IPS DF 6.9 (cell line): ENCODE results near the gene NMRAL1.

Source experiments
- DNase-seq: peaks from one replicate; pipeline ENCODE4 v3.0.0-alpha.2; 2013; ENCODE audit warnings: low read depth, low spot score
- H3K27ac ChIP-seq: one replicate; pipeline ENCODE4 v1.5.1; 2013; ENCODE audit warnings: low read length, control low read depth
- H3K27me3 ChIP-seq: 2 replicates; pipeline ENCODE4 v1.6.1; 2013; ENCODE audit warnings: mild to moderate bottlenecking, low read length; ENCODE audit not compliant: control insufficient read depth, insufficient read depth
- H3K36me3 ChIP-seq: 2 replicates; pipeline ENCODE4 v1.6.1; 2013; ENCODE audit warnings: low read length; ENCODE audit not compliant: control insufficient read depth, insufficient read depth
- H3K4me1 ChIP-seq: 2 replicates; pipeline ENCODE4 v1.6.1; 2013; ENCODE audit warnings: low read length; ENCODE audit not compliant: control insufficient read depth, insufficient read depth
- H3K4me3 ChIP-seq: 2 replicates; pipeline ENCODE4 v1.5.1; 2013; ENCODE audit warnings: mild to moderate bottlenecking, low read length
- H3K9me3 ChIP-seq: 2 replicates; pipeline ENCODE4 v1.6.1; 2013; ENCODE audit warnings: low read length, inconsistent platforms; ENCODE audit not compliant: control insufficient read depth, insufficient read depth
- WGBS: extraction: QIAGEN DNeasy Blood & Tissue Kit; methylation state at CpG from one replicate; pipeline ENCODE4 v1.1.7; 2013; ENCODE audit warnings: mixed read lengths, missing lambda C conversion rate; ENCODE audit not compliant: insufficient read length, insufficient coverage; 5-methylcytosine and 5-hydroxymethylcytosine counted together

NMRAL1 gene

DNA sequence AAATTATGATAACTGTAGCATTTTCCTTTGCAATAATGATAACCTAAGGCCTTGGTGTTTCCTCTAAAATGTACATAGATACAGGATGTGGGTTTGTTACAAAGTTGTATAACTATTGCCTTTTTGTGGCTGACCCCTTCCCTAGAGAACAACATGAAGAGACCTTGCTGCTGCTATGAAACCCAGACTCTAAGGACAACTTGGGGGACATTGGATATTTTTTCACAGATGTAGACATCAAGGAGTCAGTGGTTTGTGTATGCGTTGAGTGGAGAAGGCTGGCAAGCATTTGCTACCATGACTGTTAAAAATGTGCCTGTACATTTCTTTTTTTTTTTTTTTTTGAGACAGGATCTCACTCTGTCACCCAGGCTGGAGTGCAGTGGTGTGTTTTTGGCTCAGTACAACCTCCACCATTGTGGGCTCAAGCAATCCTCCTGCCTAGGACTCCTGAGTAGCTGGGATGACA is 14.1 kb upstream of the NMRAL1 start:
- no peak for DNase-seq
- Histone ChIP-seq H3K9me3 (no peaks in the 10 kb centered on the region), H3K4me1 (no peaks in the 10 kb centered on the region), H3K27me3 (no peaks in the 10 kb centered on the region), H3K4me3 (no peak overlapping the region), H3K27ac (no peak overlapping the region), H3K36me3 (no peaks in the 10 kb centered on the region)
- no CpG with 5 or more reads among the region's 1 CpG for WGBS

DNA sequence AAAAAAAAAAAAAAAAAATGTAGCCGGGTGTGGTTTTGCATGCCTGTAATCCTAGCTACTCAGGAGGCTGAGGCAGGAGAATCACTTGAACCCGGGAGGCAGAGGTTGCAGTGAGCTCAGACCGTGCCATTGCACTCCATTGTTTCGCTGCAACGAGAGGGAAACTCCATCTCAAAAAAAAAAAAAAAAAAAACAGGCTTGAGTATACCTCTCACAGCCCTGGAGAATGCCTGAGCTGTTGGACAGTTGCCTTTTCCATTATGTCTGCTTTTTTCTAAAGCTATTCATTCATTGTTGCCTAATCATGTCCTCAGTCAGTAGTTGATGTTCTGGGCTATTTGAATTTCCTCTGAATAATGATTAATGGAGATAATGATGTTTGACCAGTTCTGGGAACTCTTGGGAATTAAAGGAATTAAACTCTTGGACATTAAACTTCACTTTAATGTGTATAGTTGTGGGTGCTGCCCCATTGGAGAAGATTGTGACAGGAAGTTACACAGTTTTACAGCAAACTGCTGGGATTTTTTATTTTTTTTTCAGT is 13.6 kb upstream of the NMRAL1 start:
- no CpG with 5 or more reads among the region's 5 CpGs for WGBS
- Histone ChIP-seq H3K27ac (no peak overlapping the region), H3K36me3 (no peaks in the 10 kb centered on the region), H3K4me1 (no peaks in the 10 kb centered on the region), H3K4me3 (no peak overlapping the region), H3K27me3 (no peaks in the 10 kb centered on the region), H3K9me3 (no peaks in the 10 kb centered on the region)
- DNase-seq = no peak

DNA sequence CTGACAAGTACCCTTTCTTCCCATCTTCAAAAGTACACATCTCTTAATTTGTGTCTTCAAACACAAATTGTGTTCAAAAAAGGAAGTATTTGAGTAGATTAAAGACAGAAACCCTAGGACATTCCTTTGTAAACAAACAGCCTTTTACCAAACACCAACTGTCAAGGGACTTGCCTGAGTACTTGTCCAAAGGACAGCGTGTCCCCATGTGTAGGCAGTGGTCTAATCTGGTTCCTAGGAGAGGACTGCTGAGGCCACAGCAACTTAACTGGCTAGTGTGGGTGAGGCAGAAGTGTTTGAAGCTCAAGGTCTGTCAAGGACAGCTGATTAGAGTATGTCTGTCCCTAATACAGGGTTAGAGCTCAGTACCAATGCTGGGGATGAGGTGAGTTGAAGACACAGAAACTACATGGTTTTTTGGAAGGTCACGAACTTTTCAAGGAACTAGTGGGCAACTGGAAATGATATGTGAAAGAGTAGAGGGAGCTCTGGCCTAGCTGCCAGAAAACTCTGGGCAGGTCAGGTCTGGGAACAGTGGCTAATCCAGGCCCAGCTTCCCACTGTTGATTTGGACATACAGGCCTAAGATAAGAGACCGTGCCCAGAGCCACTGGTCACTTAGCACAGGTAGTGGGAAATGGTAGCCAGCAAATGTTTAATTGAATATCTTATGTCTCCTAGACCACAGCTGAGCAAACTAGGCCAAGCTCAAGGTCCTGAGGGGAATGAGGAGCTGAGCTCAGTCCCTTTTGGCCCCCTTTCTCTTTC is 11.9 kb upstream of the NMRAL1 start:
- no CpG with 5 or more reads among the region's 3 CpGs for WGBS

DNA sequence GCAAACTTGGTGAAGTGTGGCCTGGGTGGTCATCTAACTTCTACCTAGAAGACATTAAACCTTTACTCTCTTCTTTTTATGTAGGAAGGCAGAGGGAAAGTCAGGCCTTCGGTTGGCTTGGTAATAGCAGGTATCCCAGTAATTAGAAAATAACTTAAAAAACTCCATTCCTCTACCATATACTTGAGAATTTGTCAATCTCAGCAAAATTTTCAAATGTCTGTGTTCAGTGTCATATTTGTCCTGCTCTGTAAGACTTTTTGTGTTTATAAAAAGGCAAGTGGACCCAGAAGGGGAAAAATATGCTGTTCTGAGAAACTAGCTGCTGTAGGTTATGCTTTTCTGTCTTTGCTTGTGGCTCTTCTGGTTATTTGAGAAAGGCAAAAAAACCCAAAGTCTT is 7.5 kb upstream of the NMRAL1 start:
- H3K27ac ChIP-seq = no peak overlapping the region
- no peaks in the 10 kb centered on the region for H3K27me3 ChIP-seq
- peaks cover 2% of the 10 kb centered on the region; the same call in 1 of the 2 replicates for H3K9me3 ChIP-seq
- H3K4me1 ChIP-seq = peaks cover 1% of the 10 kb centered on the region; the same call in 1 of the 2 replicates
- no peaks in the 10 kb centered on the region for H3K36me3 ChIP-seq
- H3K4me3 ChIP-seq = no peak overlapping the region
- DNase-seq = no peak
- no CpG with 5 or more reads among the region's 1 CpG for WGBS

More for the DNA sequence above, 11.9 kb upstream of the NMRAL1 start:
- peaks cover 2% of the 10 kb centered on the region; the same call in 1 of the 2 replicates for H3K9me3 ChIP-seq
- DNase-seq = no peak
- no peak overlapping the region for H3K4me3 ChIP-seq
- no peaks in the 10 kb centered on the region for H3K36me3 ChIP-seq
- H3K27me3 ChIP-seq = no peaks in the 10 kb centered on the region
- H3K27ac ChIP-seq = no peak overlapping the region
- peaks cover 1% of the 10 kb centered on the region; the same call in 1 of the 2 replicates for H3K4me1 ChIP-seq

DNA sequence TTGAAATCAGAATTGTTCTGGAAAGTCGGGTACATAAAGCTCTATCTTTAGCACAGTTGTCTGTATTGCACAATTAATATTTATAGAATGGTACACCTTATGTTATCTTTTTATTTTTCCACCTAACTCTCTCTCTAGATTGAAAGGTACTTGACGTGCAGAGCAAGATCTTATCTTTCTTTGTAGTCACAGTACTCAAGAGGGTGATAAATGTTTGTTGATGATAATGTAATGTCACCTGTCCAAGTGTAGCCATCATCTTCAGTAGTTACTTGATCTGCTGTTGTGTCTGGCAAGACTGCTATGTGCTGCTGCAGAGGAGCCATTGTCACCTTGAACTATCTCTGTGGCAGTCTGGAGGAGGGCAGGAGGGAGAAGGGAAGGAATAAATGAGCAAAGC is 7.1 kb upstream of the NMRAL1 start:
- H3K4me1 ChIP-seq = peaks cover 1% of the 10 kb centered on the region; the same call in 1 of the 2 replicates
- no peak overlapping the region for H3K27ac ChIP-seq
- H3K36me3 ChIP-seq = no peaks in the 10 kb centered on the region
- no peak overlapping the region for H3K4me3 ChIP-seq
- no CpG with 5 or more reads among the region's 2 CpGs for WGBS
- no peaks in the 10 kb centered on the region for H3K27me3 ChIP-seq
- DNase-seq = no peak
- H3K9me3 ChIP-seq = peaks cover 2% of the 10 kb centered on the region; the same call in 1 of the 2 replicates

DNA sequence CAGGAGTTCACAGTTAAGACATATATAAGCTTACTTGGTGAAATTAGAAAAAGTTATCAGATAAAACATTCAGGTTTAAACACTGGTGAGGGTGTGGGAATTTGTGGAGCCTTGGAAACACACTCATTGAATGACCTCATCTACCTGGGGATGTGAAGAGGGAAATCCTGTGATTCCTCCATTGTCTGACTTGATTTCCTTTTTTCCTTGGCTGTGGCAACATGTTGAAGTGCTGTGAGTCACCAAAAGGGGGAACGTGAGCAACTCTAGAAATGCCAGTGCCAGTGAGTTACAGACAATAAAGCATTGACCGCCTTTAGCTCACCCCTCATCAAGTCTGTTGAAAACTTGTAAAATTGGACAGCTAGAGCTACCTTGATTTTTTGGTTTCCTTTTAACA is 3.5 kb upstream of the NMRAL1 start:
- Histone ChIP-seq H3K4me1 (peaks cover 3% of the 10 kb centered on the region), H3K27ac (no peak overlapping the region), H3K4me3 (no peak overlapping the region), H3K9me3 (peaks cover 2% of the 10 kb centered on the region; the same call in 1 of the 2 replicates), H3K36me3 (no peaks in the 10 kb centered on the region), H3K27me3 (no peaks in the 10 kb centered on the region)
- no CpG with 5 or more reads among the region's 2 CpGs for WGBS
- no peak for DNase-seq

DNA sequence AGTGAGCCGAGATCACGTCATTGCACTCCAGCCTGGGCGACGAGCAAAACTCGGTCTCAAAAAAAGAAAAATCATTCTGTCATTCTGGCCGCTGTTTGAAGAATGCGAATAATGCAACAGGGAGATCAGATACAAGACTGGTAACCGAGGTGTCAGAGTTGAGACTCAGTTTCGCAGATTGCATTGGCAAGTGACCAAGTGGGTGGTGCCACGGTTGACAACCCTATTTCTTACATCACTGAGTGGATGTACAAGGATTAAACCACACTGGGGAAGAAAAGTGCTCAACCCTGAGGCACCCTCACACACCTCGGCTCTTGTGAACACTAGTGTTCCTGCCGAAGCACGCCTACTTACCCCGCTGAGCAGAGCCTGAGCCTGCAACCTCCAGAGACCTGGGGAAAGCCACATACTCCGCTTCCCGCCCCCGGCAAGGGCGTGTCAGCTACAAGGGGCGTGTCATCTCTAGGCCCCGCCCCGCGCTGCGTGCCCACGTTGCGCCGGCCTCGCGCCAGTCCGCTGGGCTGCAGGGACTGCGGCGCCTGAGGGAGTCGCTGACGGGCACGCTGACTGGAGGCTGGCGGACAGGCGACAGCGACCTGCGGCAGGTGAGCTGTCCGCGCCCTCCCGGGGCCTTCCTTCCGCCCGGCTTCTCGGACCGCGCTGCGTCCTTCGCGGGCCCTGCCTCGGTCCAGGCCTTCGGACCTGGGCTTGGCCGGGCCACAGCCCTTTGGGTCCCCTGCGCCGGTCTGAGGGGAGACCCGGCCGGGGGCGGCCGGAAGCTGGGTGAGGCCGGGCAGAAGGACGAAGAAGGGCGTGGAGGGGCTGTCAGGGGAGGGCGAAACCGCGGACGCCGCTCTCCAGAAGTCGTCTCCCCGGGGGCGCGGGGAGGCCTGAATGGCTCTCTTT is 1.7 kb upstream of the NMRAL1 start, which contains the start of gene HMOX2:
TSS of gene HMOX2 (plus strand) at position 519 of the 909 bp plus-strand sequence. CDS start 29,127 bp downstream, outside the sequence.
- no peaks in the 10 kb centered on the region for H3K9me3 ChIP-seq
- no peak within 1 kb of the TSS for H3K27ac ChIP-seq
- no peaks in the 10 kb centered on the region for H3K27me3 ChIP-seq
- peaks cover 2% of the 10 kb centered on the region; the same call in 1 of the 2 replicates for H3K4me1 ChIP-seq
- H3K36me3 ChIP-seq = no peaks in the 10 kb centered on the region
- peak; percentile 93 for DNase-seq
- WGBS = no CpG with 5 or more reads among the region's 70 CpGs
- H3K4me3 ChIP-seq = peak within 1 kb of the TSS; percentile 72; the same call in 1 of the 2 replicates

DNA sequence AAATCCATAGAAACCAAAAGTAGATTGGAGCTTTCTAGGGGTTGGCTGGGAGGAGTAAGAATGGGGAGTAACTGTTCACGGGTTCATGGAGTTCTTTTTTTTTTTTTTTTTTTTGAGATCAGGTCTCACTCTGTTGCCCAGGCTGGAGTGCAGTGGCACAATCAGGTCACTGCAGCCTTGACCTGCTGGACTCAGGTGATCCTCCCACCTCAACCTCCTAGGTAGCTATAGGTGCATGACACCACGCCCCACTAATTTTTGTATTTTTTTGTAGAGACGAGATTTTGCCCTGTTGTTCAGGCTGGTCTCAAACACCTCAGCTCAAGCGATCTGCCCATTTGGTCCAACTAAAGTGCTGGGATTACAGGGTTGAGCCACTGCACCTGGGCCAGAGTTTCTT is 1.5 kb downstream of the NMRAL1 start:
- H3K27ac ChIP-seq = no peak overlapping the region
- no peaks in the 10 kb centered on the region for H3K27me3 ChIP-seq
- no peak overlapping the region for H3K4me3 ChIP-seq
- H3K4me1 ChIP-seq = peaks cover 2% of the 10 kb centered on the region; the same call in 1 of the 2 replicates
- H3K9me3 ChIP-seq = no peaks in the 10 kb centered on the region
- WGBS = no CpG with 5 or more reads among the region's 4 CpGs
- peaks cover 7% of the 10 kb centered on the region; the same call in 1 of the 2 replicates for H3K36me3 ChIP-seq
- DNase-seq = no peak

DNA sequence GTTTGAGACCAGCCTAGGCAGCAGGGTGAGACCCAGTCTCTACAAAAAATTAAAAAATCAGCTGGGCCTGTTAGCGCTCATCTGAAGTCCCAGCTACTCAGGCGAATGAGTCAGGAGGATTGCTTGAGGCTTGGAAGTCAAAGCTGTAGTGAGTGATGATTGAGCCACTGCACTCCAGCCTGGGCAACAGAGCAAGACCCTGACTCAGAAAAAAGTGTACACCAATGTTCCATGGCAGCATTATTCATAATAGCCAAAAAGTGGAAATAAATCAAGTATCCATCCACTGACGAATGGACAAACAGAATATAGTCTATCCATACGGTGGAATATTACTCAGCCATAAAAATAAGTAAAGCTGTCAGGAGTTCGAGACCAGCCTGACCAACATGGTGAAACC is 2.6 kb downstream of the NMRAL1 start:
- WGBS = no CpG with 5 or more reads among the region's 5 CpGs
- H3K36me3 ChIP-seq = peaks cover 7% of the 10 kb centered on the region; the same call in 1 of the 2 replicates
- H3K4me1 ChIP-seq = peaks cover 2% of the 10 kb centered on the region; the same call in 1 of the 2 replicates
- no peak overlapping the region for H3K4me3 ChIP-seq
- H3K9me3 ChIP-seq = no peaks in the 10 kb centered on the region
- no peak overlapping the region for H3K27ac ChIP-seq
- DNase-seq = no peak
- no peaks in the 10 kb centered on the region for H3K27me3 ChIP-seq

DNA sequence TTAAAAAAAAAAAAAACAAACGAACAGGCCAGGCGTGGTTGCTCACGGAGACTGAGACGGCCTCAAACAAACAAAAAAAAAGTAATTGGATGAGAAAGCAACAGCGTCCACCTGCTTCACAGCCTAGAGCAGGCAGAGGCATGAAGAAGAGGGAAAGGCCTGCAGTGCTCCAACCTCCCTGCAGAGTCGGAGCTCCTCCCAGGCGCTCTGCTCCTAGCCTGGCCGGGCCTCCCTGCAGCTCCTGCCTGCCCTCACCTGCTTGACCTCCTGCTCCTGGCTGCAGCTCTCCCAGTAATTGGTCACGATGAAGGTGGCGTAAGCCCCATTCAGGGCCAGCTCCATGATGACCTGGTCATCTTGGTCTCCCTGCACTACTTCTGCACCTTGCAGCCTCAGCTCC is 5.5 kb downstream of the NMRAL1 start:
- no peaks in the 10 kb centered on the region for H3K27me3 ChIP-seq
- H3K27ac ChIP-seq = no peak overlapping the region
- H3K4me1 ChIP-seq = no peaks in the 10 kb centered on the region
- no peak for DNase-seq
- no CpG with 5 or more reads among the region's 10 CpGs for WGBS
- no peaks in the 10 kb centered on the region for H3K9me3 ChIP-seq
- H3K4me3 ChIP-seq = no peak overlapping the region
- H3K36me3 ChIP-seq = peaks cover 23% of the 10 kb centered on the region
